Endothelial cell of umbilical vein (primary cell): Measurements from ENCODE around the gene GP5.

ENCODE experiments used
- EZH2 ChIP-seq: IDR thresholded peaks from 2 replicates; pipeline ENCODE4 v1.6.1; 2012; ENCODE audit warnings: borderline replicate concordance, low read depth, mild to moderate bottlenecking, moderate library complexity, low read length, inconsistent platforms; ENCODE audit not compliant: severe bottlenecking
- MAX ChIP-seq: IDR thresholded peaks from 2 replicates; pipeline ENCODE4 v1.6.1; 2011; ENCODE audit not compliant: insufficient read depth, insufficient read length
- MYC ChIP-seq: IDR thresholded peaks from one replicate; pipeline ENCODE4 v1.6.1; 2011; ENCODE audit warnings: mild to moderate bottlenecking, low read depth, low read length
- POLR2A ChIP-seq: IDR thresholded peaks from 2 replicates; pipeline ENCODE4 v1.6.1; 2012; ENCODE audit warnings: low read depth, mild to moderate bottlenecking, control low read depth, low read length
- POLR2AphosphoS5 ChIP-seq: IDR thresholded peaks from 2 replicates; pipeline ENCODE4 v1.6.1; 2012; ENCODE audit warnings: low read depth, mild to moderate bottlenecking, control low read depth, low read length, moderate library complexity; ENCODE audit not compliant: insufficient read depth
- TF ChIP-seq, protein P1 (sequence below), 2 donors: IDR thresholded peaks; 1 replicate in 1 of 2; 2 replicates in 1 of 2; pipeline ENCODE4 v1.5.1; 2011; ENCODE audit warnings: low read length in 2 of 2, mild to moderate bottlenecking in 2 of 2, moderate library complexity in 2 of 2, control low read depth in 1 of 2, inconsistent platforms in 1 of 2, low read depth in 1 of 2; ENCODE audit not compliant: insufficient read depth in 1 of 2; ENCODE audit errors: extremely low read depth in 1 of 2

GRCh38 chr3:194387276-194387675 lies 11.8 kb downstream of the GP5 start:
- TF ChIP-seq, protein P1, sequence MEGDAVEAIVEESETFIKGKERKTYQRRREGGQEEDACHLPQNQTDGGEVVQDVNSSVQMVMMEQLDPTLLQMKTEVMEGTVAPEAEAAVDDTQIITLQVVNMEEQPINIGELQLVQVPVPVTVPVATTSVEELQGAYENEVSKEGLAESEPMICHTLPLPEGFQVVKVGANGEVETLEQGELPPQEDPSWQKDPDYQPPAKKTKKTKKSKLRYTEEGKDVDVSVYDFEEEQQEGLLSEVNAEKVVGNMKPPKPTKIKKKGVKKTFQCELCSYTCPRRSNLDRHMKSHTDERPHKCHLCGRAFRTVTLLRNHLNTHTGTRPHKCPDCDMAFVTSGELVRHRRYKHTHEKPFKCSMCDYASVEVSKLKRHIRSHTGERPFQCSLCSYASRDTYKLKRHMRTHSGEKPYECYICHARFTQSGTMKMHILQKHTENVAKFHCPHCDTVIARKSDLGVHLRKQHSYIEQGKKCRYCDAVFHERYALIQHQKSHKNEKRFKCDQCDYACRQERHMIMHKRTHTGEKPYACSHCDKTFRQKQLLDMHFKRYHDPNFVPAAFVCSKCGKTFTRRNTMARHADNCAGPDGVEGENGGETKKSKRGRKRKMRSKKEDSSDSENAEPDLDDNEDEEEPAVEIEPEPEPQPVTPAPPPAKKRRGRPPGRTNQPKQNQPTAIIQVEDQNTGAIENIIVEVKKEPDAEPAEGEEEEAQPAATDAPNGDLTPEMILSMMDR (IDR thresholded peaks at IDR 0.05; ENCODE audit: extremely low read depth in 1 of 2, insufficient read depth in 1 of 2, low read depth in 1 of 2, low read length in 2 of 2), result no peak
- TF ChIP-seq MAX (no peak), POLR2A (no peak), MYC (no peak), POLR2AphosphoS5 (no peak), EZH2 (no peak)
